B cell (primary cell): ENCODE results near the gene PCDHGA10. TPM values are rescaled to one million over a fixed set of nuclear protein-coding genes. Genes with fewer than 3 reads are reported as not detected.
"Not testable (repeated sequence)": the region's sequence is repeated elsewhere in the genome, so short reads cannot be mapped to it uniquely, and the experiment has no call there.

Experiments used
- ATAC-seq: fragments of 200-7000 bp; cut with Tn5 transposase; one replicate; pipeline ENCODE4 v1.10.0; 2021; ENCODE audit warnings: low read depth, mild to moderate bottlenecking, moderate number of reproducible peaks, moderate library complexity
- CTCF ChIA-PET: fragments of 350-600 bp; sonication (Branson Sonifier 250); formaldehyde crosslinking; loops from one replicate; lab custom pipeline; 2021; ENCODE audit warnings: antibody characterized with exemption, inconsistent platforms; lab: Charles Lee
- POLR2A ChIA-PET: fragments of 350-600 bp; sonication (Branson Sonifier 250); formaldehyde crosslinking; loops from one replicate; lab custom pipeline; 2021; ENCODE audit warnings: antibody characterized with exemption; lab: Charles Lee
- DNase-seq: peaks from one replicate; pipeline ENCODE4 v3.0.0; 2013
- H2AFZ ChIP-seq: 2 replicates; pipeline ENCODE4 v1.6.1; 2012; ENCODE audit warnings: mild to moderate bottlenecking, low read depth, low read length; ENCODE audit not compliant: insufficient read depth, poor library complexity, severe bottlenecking
- H3K27ac ChIP-seq, 2 donors: 1 replicate in 1 of 2; 2 replicates in 1 of 2; pipeline ENCODE4 v1.5.1; 2012 to 2013; ENCODE audit warnings: low read length in 2 of 2, mild to moderate bottlenecking in 2 of 2, moderate library complexity in 1 of 2
- H3K27me3 ChIP-seq, 4 experiments: fragments of 200-600 bp in 1 of 4; sonication (generic) in 1 of 4; replicated peaks in 1 of 4; 1 replicate in 2 of 4; 2 replicates in 2 of 4; pipeline versions ENCODE4 v1.6.1 to v1.7.0; 2013 to 2016; ENCODE audit warnings: low read length in 3 of 4, mild to moderate bottlenecking in 2 of 4, mixed read lengths in 1 of 4, moderate library complexity in 1 of 4; ENCODE audit not compliant: insufficient read depth in 4 of 4, control insufficient read depth in 3 of 4; ENCODE audit errors: control extremely low read depth in 1 of 4
- H3K36me3 ChIP-seq, 2 experiments: replicated peaks in 1 of 2; 1 replicate in 1 of 2; 2 replicates in 1 of 2; pipeline versions ENCODE4 v1.6.1 to v1.7.1; 2013; ENCODE audit warnings: low read length in 1 of 2; ENCODE audit not compliant: insufficient read depth in 2 of 2, control insufficient read depth in 1 of 2; ENCODE audit errors: control extremely low read depth in 1 of 2, extremely low read depth in 1 of 2
- H3K4me1 ChIP-seq, 2 donors: fragments of 200-600 bp in 1 of 2; sonication (generic) in 1 of 2; 1 replicate in 1 of 2; 2 replicates in 1 of 2; pipeline versions ENCODE4 v1.5.1 to v1.6.1; 2013 to 2017; ENCODE audit warnings: low read length in 2 of 2; ENCODE audit not compliant: control insufficient read depth in 2 of 2, insufficient read depth in 2 of 2
- H3K4me2 ChIP-seq: replicated peaks from 2 replicates; pipeline ENCODE3; 2012; ENCODE audit warnings: mild to moderate bottlenecking, low read depth, low read length; ENCODE audit not compliant: poor library complexity, severe bottlenecking
- H3K4me3 ChIP-seq, 5 experiments: fragments of 200-600 bp in 1 of 5; sonication (generic) in 1 of 5; 1 replicate in 3 of 5; 2 replicates in 2 of 5; pipeline versions ENCODE4 v1.5.1 to v1.7.0; 2011 to 2016; ENCODE audit warnings: low read length in 4 of 5, mild to moderate bottlenecking in 4 of 5, low read depth in 2 of 5, control low read depth in 1 of 5, moderate library complexity in 1 of 5; ENCODE audit not compliant: insufficient read depth in 1 of 5; ENCODE audit errors: control extremely low read depth in 1 of 5, extremely low read depth in 1 of 5
- H3K79me2 ChIP-seq: fragments of 200-600 bp; sonication (generic); one replicate; pipeline ENCODE4 v1.6.0; 2016; ENCODE audit warnings: low read length; ENCODE audit not compliant: control insufficient read depth, insufficient read depth
- H3K9ac ChIP-seq: fragments of 200-600 bp; sonication (generic); 2 replicates; pipeline ENCODE4 v1.6.1; 2017; ENCODE audit warnings: mild to moderate bottlenecking, low read length, moderate library complexity
- H3K9me3 ChIP-seq, 3 donors: one replicate each; pipeline versions ENCODE4 v1.6.1 to v1.7.1; 2013; ENCODE audit warnings: low read length in 2 of 3; ENCODE audit not compliant: control insufficient read depth in 2 of 3, insufficient read depth in 1 of 3; ENCODE audit errors: control extremely low read depth in 1 of 3
- H4K20me1 ChIP-seq: 2 replicates; pipeline ENCODE4 v1.6.0; 2012; ENCODE audit warnings: mild to moderate bottlenecking, low read length; ENCODE audit not compliant: insufficient read depth, control insufficient read depth, poor library complexity, severe bottlenecking
- H3K27ac Mint-ChIP-seq: one replicate; pipeline ENCODE4 v1.8.0; 2021; ENCODE audit warnings: mixed read lengths
- H3K27me3 Mint-ChIP-seq: one replicate; pipeline ENCODE4 v1.8.0; 2021; ENCODE audit warnings: mixed read lengths
- H3K4me1 Mint-ChIP-seq: one replicate; pipeline ENCODE4 v1.8.0; 2021; ENCODE audit warnings: mixed read lengths
- H3K4me3 Mint-ChIP-seq: one replicate; pipeline ENCODE4 v1.8.0; 2021; ENCODE audit warnings: mixed read lengths
- H3K9me3 Mint-ChIP-seq: one replicate; pipeline ENCODE4 v1.8.0; 2022; ENCODE audit warnings: mixed read lengths; ENCODE audit not compliant: insufficient read depth
- EZH2 ChIP-seq: IDR thresholded peaks from 2 replicates; pipeline ENCODE4 v1.6.1; 2012; ENCODE audit warnings: borderline replicate concordance, low read depth, mild to moderate bottlenecking, moderate library complexity, low read length; ENCODE audit not compliant: insufficient read depth, poor library complexity, severe bottlenecking
- WGBS: methylation state at CpG from one replicate; pipeline ENCODE4 v1.1.5; 2013; ENCODE audit warnings: missing lambda C conversion rate; ENCODE audit not compliant: insufficient coverage; 5-methylcytosine and 5-hydroxymethylcytosine counted together
- intact Hi-C: fragments of 100-400 bp; cut with micrococcal nuclease; formaldehyde crosslinking; loops from one replicate; pipeline ENCODE4 v1.10.0; 2022
- polyA plus RNA-seq: library from polyadenylated mRNA; depleted of rRNA; stranded (reverse); fragments of >200 nt; gene quantifications from 2 replicates; pipeline ENCODE4 v1.2.3, GENCODE V29; 2012
- total RNA-seq, 2 donors: library from RNA; stranded (reverse); fragments of 120-200 nt in 1 of 2; gene quantifications; 1 replicate in 1 of 2; 2 replicates in 1 of 2; pipeline versions ENCODE4 v1.2.3 to v1.2.4, GENCODE V29; 2013 to 2022
- TF ChIP-seq, protein P1 (sequence below): fragments of 200-600 bp; IDR thresholded peaks from one replicate; pipeline ENCODE4 v1.8.0; 2022; ENCODE audit warnings: antibody characterized with exemption, mild to moderate bottlenecking

Gene PCDHGA10
- total and polyA plus RNA-seq, 2 donors (not counting 1 experiment from before 2014, with no cell fraction given), result 0.10 to 1.9 TPM

- DNase-seq (no peak), ATAC-seq (no peak)
- H2AFZ ChIP-seq, result no peak overlapping the region
- no peak overlapping the region for H3K4me3 ChIP-seq
- no peak overlapping the region for H3K9ac ChIP-seq
- intact Hi-C loops, result loop anchor here (5.0 kb wide), 1 partner anchor 36 kb away; no protein-coding TSS in a partner anchor
- CTCF ChIA-PET, result interaction anchor here (1.1 to 1.8 kb wide), 6 partner anchors 10 to 164 kb away, joined by 3 to 7 read pairs (median 4); partner anchors contain the start of genes PCDHGA10 and PCDHGB7
- Mint-ChIP-seq H3K9me3 (peaks cover 9% of the 10 kb centered on the region), H3K27me3 (peaks cover 58% of the 10 kb centered on the region), H3K27ac (no peak overlapping the region), H3K4me1 (peaks cover 4% of the 10 kb centered on the region), H3K4me3 (no peak overlapping the region)
- H3K27me3 ChIP-seq, result peaks cover 0 to 61% (median 38%) of the 10 kb centered on the region in 4 experiments
- H4K20me1 ChIP-seq, result no peaks in the 10 kb centered on the region
- no peaks in the 10 kb centered on the region for H3K36me3 ChIP-seq
- H3K4me2 ChIP-seq, result no peak overlapping the region
- H3K4me1 ChIP-seq, result no peaks in the 10 kb centered on the region
- H3K9me3 ChIP-seq, result peaks cover 0 to 54% (median 21%) of the 10 kb centered on the region in 3 donors
- no peak overlapping the region for H3K27ac ChIP-seq
- no peaks in the 10 kb centered on the region for H3K79me2 ChIP-seq
- 44% methylated on average over 19 of the region's 22 CpGs for WGBS
- TF ChIP-seq, protein P1, sequence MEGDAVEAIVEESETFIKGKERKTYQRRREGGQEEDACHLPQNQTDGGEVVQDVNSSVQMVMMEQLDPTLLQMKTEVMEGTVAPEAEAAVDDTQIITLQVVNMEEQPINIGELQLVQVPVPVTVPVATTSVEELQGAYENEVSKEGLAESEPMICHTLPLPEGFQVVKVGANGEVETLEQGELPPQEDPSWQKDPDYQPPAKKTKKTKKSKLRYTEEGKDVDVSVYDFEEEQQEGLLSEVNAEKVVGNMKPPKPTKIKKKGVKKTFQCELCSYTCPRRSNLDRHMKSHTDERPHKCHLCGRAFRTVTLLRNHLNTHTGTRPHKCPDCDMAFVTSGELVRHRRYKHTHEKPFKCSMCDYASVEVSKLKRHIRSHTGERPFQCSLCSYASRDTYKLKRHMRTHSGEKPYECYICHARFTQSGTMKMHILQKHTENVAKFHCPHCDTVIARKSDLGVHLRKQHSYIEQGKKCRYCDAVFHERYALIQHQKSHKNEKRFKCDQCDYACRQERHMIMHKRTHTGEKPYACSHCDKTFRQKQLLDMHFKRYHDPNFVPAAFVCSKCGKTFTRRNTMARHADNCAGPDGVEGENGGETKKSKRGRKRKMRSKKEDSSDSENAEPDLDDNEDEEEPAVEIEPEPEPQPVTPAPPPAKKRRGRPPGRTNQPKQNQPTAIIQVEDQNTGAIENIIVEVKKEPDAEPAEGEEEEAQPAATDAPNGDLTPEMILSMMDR, result no peak
- TF ChIP-seq EZH2, result no peak
- POLR2A ChIA-PET, result no interaction called here
Observed at GRCh38 chr5:141403387-141403786, 9.4 kb upstream of the PCDHGA10 start.

DNA sequence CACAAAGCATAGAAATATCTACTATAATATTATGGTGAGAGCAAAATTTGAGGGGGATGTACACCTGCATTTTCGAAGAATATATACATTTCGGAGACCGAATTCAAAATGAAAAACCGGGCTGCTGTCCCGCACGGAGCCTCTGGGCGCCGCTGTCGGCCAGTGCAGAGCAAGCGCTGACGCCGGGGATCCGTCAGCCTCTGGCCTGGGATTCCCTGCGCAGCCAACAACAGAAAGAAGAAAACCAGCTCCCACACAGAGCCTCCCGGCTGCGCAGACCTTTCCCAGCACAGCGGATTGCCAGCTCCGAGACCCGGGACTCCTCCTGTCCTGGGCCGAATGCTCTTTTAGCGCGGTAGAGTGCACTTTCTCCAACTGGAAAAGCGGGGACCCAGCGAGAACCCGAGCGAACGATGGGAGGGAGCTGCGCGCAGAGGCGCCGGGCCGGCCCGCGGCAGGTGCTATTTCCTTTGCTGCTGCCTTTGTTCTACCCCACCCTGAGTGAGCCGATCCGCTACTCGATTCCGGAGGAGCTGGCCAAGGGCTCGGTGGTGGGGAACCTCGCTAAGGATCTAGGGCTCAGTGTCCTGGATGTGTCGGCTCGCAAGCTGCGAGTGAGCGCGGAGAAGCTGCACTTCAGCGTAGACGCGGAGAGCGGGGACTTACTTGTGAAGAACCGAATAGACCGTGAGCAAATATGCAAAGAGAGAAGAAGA is 4.8 kb upstream of the PCDHGA10 start, which contains the start of gene PCDHGB6:
Gene PCDHGB6 (plus strand): TSS at position 232 of the 716 bp plus-strand sequence. CDS start 182 bp downstream, at position 414.
- H3K9me3 Mint-ChIP-seq, H3K4me1 Mint-ChIP-seq, H4K20me1 ChIP-seq, H3K36me3 ChIP-seq, H3K27ac ChIP-seq, H2AFZ ChIP-seq, H3K79me2 ChIP-seq, intact Hi-C loops, H3K9ac ChIP-seq, H3K4me1 ChIP-seq, POLR2A ChIA-PET: not testable (repeated sequence)
- peak; percentile 73 for ATAC-seq
- peaks cover 0 to 56% (median 20%) of the 10 kb centered on the region in 3 donors for H3K9me3 ChIP-seq
- H3K4me2 ChIP-seq, result peak within 1 kb of the TSS; percentile 33
- H3K4me3 ChIP-seq, result peak within 1 kb of the TSS in 3 of 5 experiments; percentile 1 to 21 (median 11)
- Mint-ChIP-seq H3K27me3 (peaks cover 60% of the 10 kb centered on the region), H3K4me3 (peak within 1 kb of the TSS; percentile 80), H3K27ac (peak within 1 kb of the TSS; percentile 54)
- WGBS, result 21% methylated on average over 40 of the region's 51 CpGs
- CTCF ChIA-PET, result interaction anchor here (1.0 to 2.8 kb wide), 8 partner anchors 13 to 227 kb away, joined by 3 to 17 read pairs (median 6); partner anchors contain the start of genes PCDHGA11 and PCDHGA12
- TF ChIP-seq, protein P1, result peak; percentile 62
- H3K27me3 ChIP-seq, result peaks cover 0 to 71% (median 49%) of the 10 kb centered on the region in 4 experiments
- peak; percentile 40 for DNase-seq
